SK-N-SH (cell line): Measurements from ENCODE around the gene ACTL7A. TPM values are rescaled to one million over a fixed set of nuclear protein-coding genes. Genes with fewer than 3 reads are reported as not detected.

Experiments used
- CTCF ChIA-PET: fragments of 300-600, 350-600 bp; formaldehyde crosslinking; extraction: SDS; loops from one replicate; lab custom pipeline; 2021; lab: Yijun Ruan, JAX
- POLR2A ChIA-PET: fragments of 350-600 bp; sonication (Branson Sonifier 250); formaldehyde crosslinking; extraction: SDS; loops from one replicate; lab custom pipeline; 2020; ENCODE audit warnings: antibody characterized with exemption, inconsistent platforms; lab: Yijun Ruan, JAX
- DNase-seq: peaks from one replicate; pipeline ENCODE4 v3.0.0; 2012
- H2AFZ ChIP-seq: fragments of 200-600 bp; sonication (generic); 2 replicates; pipeline ENCODE4 v1.8.1; 2016; ENCODE audit warnings: antibody characterized with exemption, mild to moderate bottlenecking, low read depth
- H3F3A ChIP-seq: fragments of 200-600 bp; sonication (generic); replicated peaks from 2 replicates; pipeline ENCODE3; 2016; ENCODE audit warnings: antibody characterized with exemption, mild to moderate bottlenecking; ENCODE audit not compliant: insufficient read depth
- H3K27ac ChIP-seq, 2 experiments: fragments of 200-500 bp in 1 of 2; fragments of 200-600 bp in 1 of 2; sonication (Bioruptor generic) in 1 of 2; sonication (generic), shearing (Covaris generic) in 1 of 2; 2 replicates each; pipeline versions ENCODE4 v1.5.1 to v1.6.1; 2014 to 2016; ENCODE audit warnings: low read depth in 2 of 2, inconsistent platforms in 1 of 2, low read length in 1 of 2, mild to moderate bottlenecking in 1 of 2, mixed read lengths in 1 of 2
- H3K27me3 ChIP-seq: fragments of 200-600 bp; sonication (generic), shearing (Covaris generic); 2 replicates; pipeline ENCODE4 v1.6.1; 2016; ENCODE audit warnings: mixed run types; ENCODE audit not compliant: insufficient read depth
- H3K36me3 ChIP-seq, 2 experiments: fragments of 200-500 bp in 1 of 2; fragments of 200-600 bp in 1 of 2; sonication (Bioruptor generic) in 1 of 2; sonication (generic) in 1 of 2; replicated peaks in 1 of 2; 2 replicates each; pipeline versions ENCODE3 to v1.5.1; 2014 to 2016; ENCODE audit warnings: low read length in 1 of 2, mild to moderate bottlenecking in 1 of 2; ENCODE audit not compliant: insufficient read depth in 2 of 2, control insufficient read depth in 1 of 2
- H3K4me1 ChIP-seq, 2 experiments: fragments of 200-500 bp in 1 of 2; fragments of 200-600 bp in 1 of 2; sonication (Bioruptor generic) in 1 of 2; sonication (generic), shearing (Covaris generic) in 1 of 2; 2 replicates each; pipeline versions ENCODE4 v1.5.1 to v1.6.1; 2014 to 2016; ENCODE audit warnings: low read depth in 1 of 2, low read length in 1 of 2, mixed run types in 1 of 2; ENCODE audit not compliant: insufficient read depth in 2 of 2, control insufficient read depth in 1 of 2
- H3K4me2 ChIP-seq: fragments of 200-600 bp; sonication (generic), shearing (Covaris generic); 2 replicates; pipeline ENCODE4 v1.6.1; 2017; ENCODE audit warnings: mixed run types
- H3K4me3 ChIP-seq, 2 experiments: fragments of 200-500 bp in 1 of 2; fragments of 200-600 bp in 1 of 2; sonication (Bioruptor generic) in 1 of 2; sonication (generic), shearing (Covaris generic) in 1 of 2; 2 replicates each; pipeline versions ENCODE4 v1.5.1 to v1.8.1; 2014 to 2016; ENCODE audit warnings: low read depth in 2 of 2, inconsistent platforms in 1 of 2, low read length in 1 of 2, mild to moderate bottlenecking in 1 of 2, mixed read lengths in 1 of 2, moderate library complexity in 1 of 2
- H3K79me2 ChIP-seq: fragments of 200-600 bp; sonication (generic); 2 replicates; pipeline ENCODE4 v1.8.1; 2017; ENCODE audit warnings: mild to moderate bottlenecking; ENCODE audit not compliant: insufficient read depth
- H3K9ac ChIP-seq: fragments of 200-600 bp; sonication (generic); 2 replicates; pipeline ENCODE4 v1.6.1; 2017; ENCODE audit warnings: mixed run types
- H3K9me2 ChIP-seq: fragments of 200-600 bp; sonication (generic); 2 replicates; pipeline ENCODE4 v1.6.1; 2017; ENCODE audit warnings: mixed run types
- H3K9me3 ChIP-seq: fragments of 200-600 bp; sonication (generic); 2 replicates; pipeline ENCODE4 v1.6.1; 2017; ENCODE audit warnings: mixed run types, mild to moderate bottlenecking, moderate library complexity
- H4K20me1 ChIP-seq: fragments of 200-600 bp; sonication (generic); 2 replicates; pipeline ENCODE4 v1.6.1; 2017; ENCODE audit warnings: mild to moderate bottlenecking, mixed run types; ENCODE audit not compliant: insufficient read depth
- CTCF ChIP-seq: fragments of 200-600 bp; sonication (generic); IDR thresholded peaks from 2 replicates; pipeline ENCODE4 v1.6.1; 2017; ENCODE audit warnings: antibody characterized with exemption, mild to moderate bottlenecking, moderate library complexity
- EZH2phosphoT487 ChIP-seq: fragments of 200-600 bp; sonication (generic); IDR thresholded peaks from 2 replicates; pipeline ENCODE4 v1.6.1; 2017; ENCODE audit warnings: low read depth, mixed run types, mild to moderate bottlenecking, antibody characterized with exemption, moderate library complexity, borderline replicate concordance
- GABPA ChIP-seq: IDR thresholded peaks from 2 replicates; pipeline ENCODE4 v1.4.0; 2012; ENCODE audit warnings: low read depth, mild to moderate bottlenecking
- IRF3 ChIP-seq: fragments of 150-350 bp; IDR thresholded peaks from 2 replicates; pipeline ENCODE4 v1.6.1; 2016; ENCODE audit warnings: mild to moderate bottlenecking, low read depth, low read length
- MEF2A ChIP-seq: IDR thresholded peaks from 2 replicates; pipeline ENCODE4 v1.4.0; 2012; ENCODE audit warnings: low read depth, borderline replicate concordance
- MXI1 ChIP-seq: IDR thresholded peaks from 2 replicates; pipeline ENCODE4 v1.6.1; 2012; ENCODE audit warnings: mild to moderate bottlenecking, low read depth, low read length, improper control_type of control experiment
- RAD21 ChIP-seq: IDR thresholded peaks from 2 replicates; pipeline ENCODE4 v1.6.1; 2012; ENCODE audit warnings: mild to moderate bottlenecking, low read length
- RCOR1 ChIP-seq: fragments of 150-350 bp; IDR thresholded peaks from 2 replicates; pipeline ENCODE4 v1.6.1; 2017; ENCODE audit warnings: antibody characterized with exemption, low read length
- SIN3A ChIP-seq: IDR thresholded peaks from 2 replicates; pipeline ENCODE4 v1.6.1; 2012; ENCODE audit warnings: low read depth, mild to moderate bottlenecking, low read length, moderate library complexity, borderline replicate concordance
- TAF1 ChIP-seq: IDR thresholded peaks from 2 replicates; pipeline ENCODE4 v1.6.1; 2012; ENCODE audit warnings: low read depth, mild to moderate bottlenecking, low read length, moderate library complexity, borderline replicate concordance
- USF1 ChIP-seq: IDR thresholded peaks from 2 replicates; pipeline ENCODE4 v1.4.0; 2012; ENCODE audit warnings: low read depth, borderline replicate concordance
- YY1 ChIP-seq: IDR thresholded peaks from 2 replicates; pipeline ENCODE4 v1.4.0; 2012; ENCODE audit warnings: low read depth, mild to moderate bottlenecking
- WGBS: methylation state at CpG from one replicate; pipeline ENCODE4 v1.1.6; 2017; ENCODE audit warnings: low lambda C conversion rate; 5-methylcytosine and 5-hydroxymethylcytosine counted together
- polyA plus RNA-seq, 3 experiments: library from polyadenylated mRNA; depleted of rRNA; stranded (reverse); fragments of >200 nt; gene quantifications; 2 replicates each; pipeline ENCODE4 v1.2.3, GENCODE V29; 2012
- TF ChIP-seq, protein P1 (sequence below): IDR thresholded peaks from 2 replicates; pipeline ENCODE4; 2012

Gene ACTL7A
- polyA plus RNA-seq, 1 of the 3 experiments (the other 2 are of a cell fraction): not detected

DNA sequence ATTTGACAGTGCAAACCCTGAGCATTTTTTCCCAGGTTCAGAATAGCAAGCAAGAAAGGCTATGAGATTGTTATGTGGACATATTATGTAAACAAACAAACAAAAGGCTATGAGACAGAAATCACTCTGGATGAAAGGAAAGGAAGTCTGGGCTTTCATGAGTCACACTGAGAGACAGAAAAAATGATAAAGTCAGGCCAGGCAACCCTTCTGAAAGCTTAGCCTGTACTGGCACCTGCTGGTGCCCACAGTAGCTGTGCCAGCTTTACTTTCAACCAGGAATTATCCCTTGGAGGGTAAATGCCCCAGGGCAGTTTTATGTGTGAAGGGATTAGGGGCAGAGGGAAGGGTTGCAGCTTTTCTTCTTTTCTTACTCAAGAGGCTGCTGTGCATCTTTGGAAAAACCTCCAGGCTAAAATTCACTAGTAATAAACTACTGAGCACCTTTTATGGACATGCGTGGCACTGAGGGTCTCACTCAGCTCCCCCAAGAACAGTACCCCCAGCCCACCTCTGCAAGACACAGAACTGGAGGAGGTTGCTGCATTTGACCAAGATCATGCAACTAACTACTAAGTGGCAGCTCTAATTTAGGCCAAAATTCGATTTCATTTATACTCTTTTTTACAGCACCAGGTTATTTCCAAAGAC lies 48.0 kb upstream of the ACTL7A start:
- no peak overlapping the region for H3K4me2 ChIP-seq

GRCh38 chr9:108815156-108815555 lies 46.9 kb upstream of the ACTL7A start:
- no peak for DNase-seq
- POLR2A ChIA-PET: no interaction called here
- Histone ChIP-seq H3K27ac (no peak overlapping the region), H3K36me3 (no peaks in the 10 kb centered on the region), H3K9me3 (no peaks in the 10 kb centered on the region), H3K4me2 (no peak overlapping the region), H3K9ac (no peak overlapping the region), H3K4me3 (no peak overlapping the region), H3F3A (no peaks in the 10 kb centered on the region), H3K79me2 (no peaks in the 10 kb centered on the region), H3K27me3 (peaks cover 15% of the 10 kb centered on the region; the same call in 1 of the 2 replicates), H3K9me2 (no peaks in the 10 kb centered on the region), H2AFZ (no peak overlapping the region), H3K4me1 (no peaks in the 10 kb centered on the region), H4K20me1 (no peaks in the 10 kb centered on the region)
- CTCF ChIA-PET: no interaction called here
- 38% methylated on average over 3 of the region's 3 CpGs for WGBS
- TF ChIP-seq MXI1 (no peak), RCOR1 (no peak), YY1 (no peak), MEF2A (no peak), TAF1 (no peak), USF1 (no peak), SIN3A (no peak), EZH2phosphoT487 (no peak)

More for the DNA sequence above, 48.0 kb upstream of the ACTL7A start:
- no peak overlapping the region for H3K9ac ChIP-seq
- no peaks in the 10 kb centered on the region for H3K79me2 ChIP-seq
- ChIA-PET POLR2A (no interaction called here), CTCF (interaction anchor here (0.6 kb wide), 1 partner anchor 199 kb away, joined by 3 read pairs; no protein-coding TSS in a partner anchor)
- H2AFZ ChIP-seq: no peak overlapping the region
- H3K27me3 ChIP-seq: peaks cover 18% of the 10 kb centered on the region; the same call in 1 of the 2 replicates
- H3F3A ChIP-seq: no peaks in the 10 kb centered on the region
- H3K36me3 ChIP-seq: no peaks in the 10 kb centered on the region
- no peaks in the 10 kb centered on the region for H3K9me3 ChIP-seq
- DNase-seq: no peak
- H3K9me2 ChIP-seq: no peaks in the 10 kb centered on the region
- H3K4me3 ChIP-seq: no peak overlapping the region
- TF ChIP-seq IRF3: no peak
- peak; percentile 40 for TF ChIP-seq RAD21
- peak; percentile 49 for TF ChIP-seq CTCF
- TF ChIP-seq, protein P1, sequence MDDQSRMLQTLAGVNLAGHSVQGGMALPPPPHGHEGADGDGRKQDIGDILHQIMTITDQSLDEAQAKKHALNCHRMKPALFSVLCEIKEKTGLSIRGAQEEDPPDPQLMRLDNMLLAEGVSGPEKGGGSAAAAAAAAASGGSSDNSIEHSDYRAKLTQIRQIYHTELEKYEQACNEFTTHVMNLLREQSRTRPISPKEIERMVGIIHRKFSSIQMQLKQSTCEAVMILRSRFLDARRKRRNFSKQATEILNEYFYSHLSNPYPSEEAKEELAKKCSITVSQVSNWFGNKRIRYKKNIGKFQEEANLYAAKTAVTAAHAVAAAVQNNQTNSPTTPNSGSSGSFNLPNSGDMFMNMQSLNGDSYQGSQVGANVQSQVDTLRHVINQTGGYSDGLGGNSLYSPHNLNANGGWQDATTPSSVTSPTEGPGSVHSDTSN: no peak
- no peak for TF ChIP-seq GABPA
- H3K27ac ChIP-seq: no peak overlapping the region
- WGBS: 17% methylated on average over 2 of the region's 2 CpGs
- no peaks in the 10 kb centered on the region for H3K4me1 ChIP-seq
- no peaks in the 10 kb centered on the region for H4K20me1 ChIP-seq
